HL-60/S4 treated with phorbol 12-myristate 13-acetate at 8.2 ng/mL for 4 days and 3 days (cell line): ENCODE data around the gene AHCY.
"Not testable (repeated sequence)": the region's sequence is repeated elsewhere in the genome, so short reads cannot be mapped to it uniquely, and the experiment has no call there.

Source experiments
- in situ Hi-C: fragments of 300-500 bp; cut with MboI; formaldehyde crosslinking; loops from 2 replicates; pipeline ENCODE4 v1.15.0; 2022; ENCODE audit warnings: low sequenced_read_pairs

AHCY gene

DNA sequence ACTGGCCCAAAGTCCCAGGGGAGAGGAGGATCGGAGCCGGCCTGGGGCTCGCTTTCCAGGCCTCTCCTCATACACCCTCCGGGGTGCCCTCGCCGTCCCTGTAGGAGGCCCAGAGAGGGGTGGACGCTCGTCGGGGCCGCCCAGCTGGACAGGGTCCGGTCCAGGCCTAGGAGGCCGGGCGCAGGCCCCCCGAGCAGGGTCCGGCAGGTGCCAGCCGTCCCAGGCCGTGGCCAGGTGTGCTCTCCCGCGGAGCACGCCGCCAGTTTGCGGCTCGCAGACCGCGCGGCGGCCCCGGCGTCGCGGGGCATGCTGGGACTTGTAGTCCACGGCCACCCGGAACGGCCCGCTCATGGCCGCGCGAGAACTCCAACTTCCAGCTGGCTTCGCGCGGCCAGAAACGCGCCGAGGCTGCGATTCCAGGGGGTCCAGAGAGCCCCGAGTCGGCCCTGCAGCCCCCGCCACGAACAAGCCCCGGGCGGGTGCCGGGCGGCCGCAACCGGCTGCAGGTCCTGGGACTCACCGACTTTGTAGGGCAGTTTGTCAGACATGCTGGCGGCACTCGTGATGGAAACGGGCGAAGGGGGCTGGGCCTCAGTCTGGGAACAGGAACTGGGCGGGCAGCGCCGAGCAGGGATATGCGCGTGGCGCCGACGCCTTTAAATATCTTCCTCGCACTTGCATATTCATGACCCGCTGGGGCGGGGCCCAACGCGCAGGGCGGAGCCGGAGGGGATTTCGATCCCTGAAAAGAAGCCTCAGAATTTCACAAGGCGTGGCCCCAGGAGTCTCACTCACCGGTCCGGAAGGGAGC lies at the start of gene AHCY:
Gene AHCY (minus strand): TSS at position 633 of the 811 bp plus-strand sequence. CDS start 85 bp downstream, at position 548.
- in situ Hi-C loops: no loop called here

- in situ Hi-C loops: no loop called here
These were observed 46.9 kb upstream of the AHCY start for GRCh38 chr20:34350095-34350494.

DNA sequence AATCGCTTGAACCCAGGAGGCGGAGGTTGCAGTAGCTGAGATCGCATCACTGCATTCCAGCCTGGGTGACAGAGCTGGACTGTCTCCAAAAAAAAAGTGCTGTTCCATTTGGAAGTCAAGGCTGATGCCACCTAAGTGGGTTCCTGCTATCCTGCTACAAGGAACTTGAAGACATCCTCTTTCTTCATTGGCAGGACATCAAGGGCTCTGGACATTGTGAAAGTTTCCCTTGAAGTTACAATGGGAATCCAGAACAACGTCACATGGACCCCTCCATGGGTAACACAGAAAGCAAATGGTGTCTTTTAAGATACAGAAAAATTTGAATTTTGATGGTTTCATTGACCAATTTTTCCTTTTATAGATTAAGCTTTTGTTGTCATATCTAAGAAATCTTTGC lies 44.4 kb upstream of the AHCY start:
- in situ Hi-C loops: no loop called here

DNA sequence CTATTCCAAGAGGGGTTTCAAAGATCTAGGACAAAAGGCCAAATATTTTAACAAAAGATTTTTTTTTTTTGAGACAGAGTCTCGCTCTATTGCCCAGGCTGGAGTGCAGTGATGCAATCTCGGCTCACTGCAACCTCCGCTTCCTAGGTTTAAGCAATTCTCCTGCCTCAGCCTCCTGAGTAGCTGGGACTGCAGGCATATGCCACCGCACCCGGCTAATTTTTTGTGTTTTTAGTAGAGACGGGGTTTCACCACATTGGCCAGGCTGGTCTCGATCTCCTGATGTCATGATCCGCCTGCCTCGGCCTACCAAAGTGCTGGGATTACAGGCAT lies 43.3 kb upstream of the AHCY start:
- in situ Hi-C loops: not testable (repeated sequence)

DNA sequence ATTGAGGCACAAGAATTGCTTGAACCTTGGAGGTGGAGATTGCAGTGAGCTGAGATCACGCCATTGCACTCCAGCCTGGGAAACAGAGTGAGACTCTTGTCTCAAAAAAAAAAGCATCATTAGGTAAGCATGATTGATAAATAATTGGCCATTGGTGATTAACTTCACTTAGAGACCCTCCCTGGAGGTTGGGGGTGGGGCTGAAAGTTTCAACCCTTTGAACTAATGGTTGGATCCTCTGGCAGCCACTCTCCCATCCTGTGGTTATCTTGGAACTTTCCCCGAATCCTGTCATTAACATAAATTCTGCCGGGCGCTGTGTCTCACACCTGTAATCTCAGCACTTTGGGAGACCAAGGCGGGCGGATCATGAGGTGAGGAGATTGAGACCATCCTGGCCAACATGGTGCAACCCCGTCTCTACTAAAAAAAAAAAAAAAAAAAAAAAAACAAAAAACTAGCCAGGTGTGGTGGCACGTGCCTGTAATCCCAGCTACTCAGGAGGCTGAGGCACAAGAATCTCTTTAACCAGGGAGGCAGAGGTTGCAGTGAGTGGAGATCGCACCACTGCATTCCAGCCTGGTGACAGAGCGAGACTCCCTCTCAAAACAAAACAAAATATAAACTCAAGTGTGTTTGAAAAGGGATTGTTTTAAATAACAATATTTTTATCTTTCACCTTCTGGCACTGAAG lies 42.8 kb upstream of the AHCY start:
- in situ Hi-C loops: not testable (repeated sequence)

GRCh38 chr20:34345402-34345736 lies 42.2 kb upstream of the AHCY start:
- in situ Hi-C loops: no loop called here

GRCh38 chr20:34344238-34344637 lies 41.1 kb upstream of the AHCY start:
- in situ Hi-C loops: no loop called here

- in situ Hi-C loops: no loop called here
These were observed 40.5 kb upstream of the AHCY start for GRCh38 chr20:34343458-34344211.

DNA sequence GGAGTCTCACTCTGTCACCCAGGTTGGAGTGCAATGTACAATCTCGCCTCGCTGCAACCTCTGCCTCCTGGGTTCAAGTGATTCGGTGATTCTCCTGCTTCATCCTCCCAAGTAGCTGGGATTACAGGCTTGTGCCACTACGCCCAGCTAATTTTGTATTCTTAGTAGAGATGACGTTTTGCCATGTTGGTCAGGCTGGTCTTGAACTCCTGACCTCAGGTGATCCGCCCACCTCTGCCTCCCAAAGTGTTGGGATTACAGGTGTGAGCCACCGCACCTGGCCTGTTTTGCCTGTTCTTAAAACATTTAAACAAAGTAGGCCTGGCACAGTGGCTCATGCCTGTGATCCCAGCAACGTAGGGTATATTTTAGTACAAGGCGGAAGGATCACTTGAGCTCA lies 38.0 kb upstream of the AHCY start:
- in situ Hi-C loops: not testable (repeated sequence)

- in situ Hi-C loops: not testable (repeated sequence)
These were observed 37.6 kb upstream of the AHCY start for GRCh38 chr20:34340726-34341125.

- in situ Hi-C loops: no loop called here
These were observed 35.0 kb upstream of the AHCY start for GRCh38 chr20:34337982-34338726.

DNA sequence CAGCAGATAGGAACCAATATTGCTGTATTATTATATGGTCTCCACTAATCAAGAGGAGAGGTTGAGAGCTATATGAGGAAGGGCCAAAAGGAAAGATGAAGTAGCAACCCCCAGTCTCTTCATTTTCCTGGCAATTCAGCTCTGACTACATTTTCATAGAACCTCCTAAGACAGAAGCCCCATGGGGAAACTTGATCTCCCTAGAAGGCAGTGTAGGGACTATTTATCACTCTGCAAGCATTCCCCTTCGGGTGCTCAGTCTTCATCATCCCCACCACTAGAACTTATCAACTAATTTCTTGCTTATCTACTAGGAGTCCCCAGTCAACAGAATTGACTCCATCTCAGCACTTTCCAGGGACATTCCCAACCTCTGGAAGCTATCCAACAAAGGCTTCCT lies 34.4 kb upstream of the AHCY start:
- in situ Hi-C loops: no loop called here

GRCh38 chr20:34334654-34335407 lies 31.7 kb upstream of the AHCY start:
- in situ Hi-C loops: no loop called here

GRCh38 chr20:34333786-34334185 lies 30.6 kb upstream of the AHCY start:
- in situ Hi-C loops: no loop called here

GRCh38 chr20:34332262-34332920 lies 29.2 kb upstream of the AHCY start:
- in situ Hi-C loops: no loop called here

DNA sequence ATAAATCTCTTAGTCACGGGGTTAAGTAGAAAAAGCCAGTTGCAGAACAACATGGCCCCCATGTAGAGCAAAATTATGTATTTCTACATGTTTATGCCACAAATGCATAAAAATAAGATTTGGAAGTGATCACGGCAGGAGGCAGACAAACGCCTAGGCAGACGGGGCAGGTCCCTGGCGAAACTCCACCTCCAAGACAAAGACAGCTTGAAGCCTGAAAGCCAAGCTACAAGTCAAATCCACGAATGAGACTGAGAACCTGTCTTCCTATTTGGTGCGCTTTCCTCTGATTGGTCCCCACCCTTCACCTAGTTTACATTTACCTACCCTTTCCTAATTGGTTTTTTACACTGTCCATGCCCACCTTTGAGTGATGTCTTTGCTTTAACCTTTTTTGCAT lies 28.7 kb upstream of the AHCY start:
- in situ Hi-C loops: no loop called here

DNA sequence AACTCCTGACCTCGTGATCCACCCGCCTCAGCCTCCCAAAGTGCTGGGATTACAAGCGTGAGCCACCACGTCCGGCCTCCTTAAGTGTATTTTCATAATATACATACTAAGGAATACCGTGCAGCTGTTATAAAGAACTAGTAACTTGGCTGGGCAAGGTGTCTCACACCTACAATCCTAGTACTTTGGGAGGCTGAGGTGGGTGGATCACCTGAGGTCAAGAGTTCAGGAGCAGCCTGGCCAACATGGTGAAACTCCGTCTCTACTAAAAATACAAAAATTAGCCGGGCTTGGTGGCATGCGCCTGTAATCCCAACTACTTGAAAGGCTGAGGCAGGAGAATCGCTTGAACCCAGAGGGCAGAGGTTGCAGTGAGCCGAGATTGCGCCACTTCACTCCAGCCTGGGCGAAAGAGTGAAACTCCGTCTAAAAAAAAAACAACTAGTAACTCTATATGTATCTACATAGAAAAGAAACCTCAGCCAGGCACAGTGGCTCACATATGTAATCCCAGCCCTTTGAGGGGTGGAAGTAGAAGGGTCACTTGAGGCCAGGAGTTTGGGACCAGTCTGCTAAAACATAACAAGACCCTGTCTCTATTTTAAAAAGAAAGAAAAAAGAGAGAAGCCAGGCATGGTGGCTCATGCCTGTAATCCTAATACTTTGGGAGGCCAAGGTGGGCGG lies 27.8 kb upstream of the AHCY start:
- in situ Hi-C loops: not testable (repeated sequence)

- in situ Hi-C loops: no loop called here
These were observed 25.9 kb upstream of the AHCY start for GRCh38 chr20:34328928-34329677.

DNA sequence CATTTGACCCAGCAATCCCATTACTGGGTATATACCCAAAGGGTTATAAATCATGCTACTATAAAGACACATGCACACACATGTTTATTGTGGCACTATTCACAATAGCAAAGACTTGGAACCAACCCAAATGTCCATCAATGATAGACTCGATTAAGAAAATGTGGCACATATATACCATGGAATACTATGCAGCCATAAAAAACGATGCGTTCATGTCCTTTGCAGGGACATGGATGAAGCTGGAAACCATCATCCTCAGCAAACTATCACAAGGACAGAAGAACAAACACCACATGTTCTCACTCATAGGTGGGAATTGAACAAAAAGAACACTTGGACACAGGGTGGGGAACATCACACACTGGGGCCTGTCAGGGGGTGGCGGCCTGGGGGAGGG lies 25.1 kb upstream of the AHCY start:
- in situ Hi-C loops: not testable (repeated sequence)
